Astrocyte (in vitro differentiated cells and primary cell): Measurements from ENCODE around the gene COL5A1. TPM values are rescaled to one million over a fixed set of nuclear protein-coding genes. Genes with fewer than 3 reads are reported as not detected.
A peak's percentile ranks its signal among the peaks of the same experiment; 100 is the strongest.

Experiments
- DNase-seq: peaks from one replicate; pipeline ENCODE4 v3.0.0-alpha.2; 2010; ENCODE audit warnings: low read depth
- FAIRE-seq: peaks from 2 replicates; lab custom pipeline; 2011; peaks lifted over from hg19 to GRCh38; lab: Jason Lieb, UNC
- H2AFZ ChIP-seq: 2 replicates; pipeline ENCODE4 v1.6.0; 2012; ENCODE audit warnings: low read depth, low read length, inconsistent platforms
- H3K27ac ChIP-seq: 2 replicates; pipeline ENCODE4 v1.5.1; 2011; ENCODE audit warnings: low read depth, low read length, inconsistent platforms
- H3K27me3 ChIP-seq: 2 replicates; pipeline ENCODE4 v1.6.0; 2011; ENCODE audit warnings: low read length, inconsistent platforms; ENCODE audit not compliant: insufficient read depth
- H3K36me3 ChIP-seq: 2 replicates; pipeline ENCODE4 v1.5.1; 2011; ENCODE audit warnings: low read length, inconsistent platforms; ENCODE audit not compliant: insufficient read depth
- H3K4me1 ChIP-seq: 2 replicates; pipeline ENCODE4 v1.5.1; 2011; ENCODE audit warnings: low read length, inconsistent platforms; ENCODE audit not compliant: insufficient read depth
- H3K4me2 ChIP-seq: 2 replicates; pipeline ENCODE4 v1.6.0; 2012; ENCODE audit warnings: low read length, inconsistent platforms
- H3K4me3 ChIP-seq: 2 replicates; pipeline ENCODE4 v1.5.1; 2011; ENCODE audit warnings: low read depth, mild to moderate bottlenecking, low read length, inconsistent platforms; ENCODE audit not compliant: insufficient read depth
- H3K79me2 ChIP-seq: 2 replicates; pipeline ENCODE4 v1.6.0; 2012; ENCODE audit warnings: mild to moderate bottlenecking, low read length, inconsistent platforms; ENCODE audit not compliant: insufficient read depth
- H3K9ac ChIP-seq: 2 replicates; pipeline ENCODE4 v1.6.0; 2012; ENCODE audit warnings: mild to moderate bottlenecking, low read length, inconsistent platforms
- H3K9me3 ChIP-seq: 2 replicates; pipeline ENCODE4 v1.5.1; 2012; ENCODE audit warnings: low read depth, mild to moderate bottlenecking, low read length, inconsistent platforms; ENCODE audit not compliant: insufficient read depth
- H4K20me1 ChIP-seq: 2 replicates; pipeline ENCODE4 v1.6.0; 2012; ENCODE audit warnings: low read length, inconsistent platforms; ENCODE audit not compliant: insufficient read depth
- H3K27ac Mint-ChIP-seq: one replicate; pipeline ENCODE4 v1.8.0; 2021; ENCODE audit warnings: mild to moderate bottlenecking, mixed read lengths; ENCODE audit not compliant: unreplicated experiment
- H3K27me3 Mint-ChIP-seq: one replicate; pipeline ENCODE4 v1.8.0; 2021; ENCODE audit warnings: low read depth, mixed read lengths; ENCODE audit not compliant: unreplicated experiment
- H3K36me3 Mint-ChIP-seq: one replicate; pipeline ENCODE4 v1.8.0; 2021; ENCODE audit warnings: low read depth, mixed read lengths; ENCODE audit not compliant: unreplicated experiment
- H3K4me1 Mint-ChIP-seq: one replicate; pipeline ENCODE4 v1.8.0; 2021; ENCODE audit warnings: low read depth, mixed read lengths; ENCODE audit not compliant: unreplicated experiment
- H3K4me3 Mint-ChIP-seq: one replicate; pipeline ENCODE4 v1.8.0; 2021; ENCODE audit warnings: mild to moderate bottlenecking, moderate library complexity, mixed read lengths; ENCODE audit not compliant: unreplicated experiment
- H3K9me3 Mint-ChIP-seq: one replicate; pipeline ENCODE4 v1.8.0; 2021; ENCODE audit warnings: mild to moderate bottlenecking, mixed read lengths; ENCODE audit not compliant: unreplicated experiment
- CTCF ChIP-seq: IDR thresholded peaks from 2 replicates; pipeline ENCODE4 v1.5.1; 2011; ENCODE audit warnings: low read depth, mild to moderate bottlenecking, inconsistent platforms, low read length, moderate library complexity; ENCODE audit not compliant: insufficient read depth
- EZH2 ChIP-seq: IDR thresholded peaks from 2 replicates; pipeline ENCODE4 v1.6.1; 2012; ENCODE audit warnings: mild to moderate bottlenecking, low read length, inconsistent platforms; ENCODE audit not compliant: insufficient read depth
- total RNA-seq: library from RNA; stranded (reverse); gene quantifications from 2 replicates; pipeline ENCODE4 v1.2.1, GENCODE V29; 2021

The COL5A1 gene
- total RNA-seq, 1 donor from 2014 or later, result 1,055 TPM

DNA sequence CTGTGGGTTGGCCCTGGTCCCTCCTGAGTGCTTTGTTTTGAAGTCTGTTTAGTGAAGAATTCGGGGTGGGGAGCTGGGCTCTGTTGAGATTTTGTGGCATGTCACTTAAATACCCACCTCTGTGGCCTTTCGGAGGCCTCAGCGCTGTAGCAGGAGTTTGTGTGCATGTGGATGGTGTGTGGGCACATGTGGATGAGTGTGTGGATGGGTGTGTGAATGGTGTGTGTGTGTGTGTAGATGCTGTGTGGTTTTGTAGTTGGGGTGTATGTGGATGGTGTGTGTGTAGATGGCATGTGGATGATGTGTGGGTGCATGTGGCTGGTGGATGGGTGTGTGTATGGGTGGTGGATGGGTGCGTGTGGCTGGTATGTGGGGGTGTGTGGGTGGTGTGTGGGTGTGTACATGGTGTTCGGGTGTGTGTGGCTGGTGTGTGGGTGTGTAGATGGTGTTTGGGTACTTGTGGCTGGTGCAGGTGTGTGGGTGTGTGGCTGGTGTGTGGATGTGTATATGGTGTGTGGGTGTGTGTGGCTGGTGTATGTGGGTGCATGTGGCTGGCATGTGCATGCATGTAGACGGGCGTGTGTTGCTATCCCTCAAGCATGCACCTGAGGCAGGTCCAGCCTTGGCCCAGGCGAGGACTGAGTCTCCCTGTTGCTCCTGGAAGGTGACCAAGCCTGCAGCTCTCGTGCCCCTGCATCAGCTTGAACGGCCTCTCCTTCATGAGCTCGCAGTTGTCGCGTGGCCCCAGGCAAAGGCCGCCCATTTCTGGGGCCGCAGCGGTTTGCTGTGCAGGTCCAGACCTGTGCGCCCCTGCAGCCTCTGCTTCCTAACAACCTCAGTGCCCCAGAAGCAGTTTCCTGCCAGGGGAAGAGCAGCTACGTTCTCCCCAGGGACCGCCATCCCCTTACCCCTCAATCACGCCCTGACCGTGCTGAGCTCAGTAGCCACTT lies 185.0 kb downstream of the COL5A1 start:
- H4K20me1 ChIP-seq, result peaks cover 97% of the 10 kb centered on the region
- H3K4me2 ChIP-seq, result no peak overlapping the region
- no peak overlapping the region for H3K27ac ChIP-seq
- Mint-ChIP-seq H3K27me3 (no peaks in the 10 kb centered on the region), H3K36me3 (peaks cover 26% of the 10 kb centered on the region), H3K27ac (peak overlapping the region; percentile 80), H3K4me1 (peaks cover 4% of the 10 kb centered on the region), H3K4me3 (no peak overlapping the region), H3K9me3 (no peaks in the 10 kb centered on the region)
- H2AFZ ChIP-seq, result no peak overlapping the region
- DNase-seq, result no peak
- no peaks in the 10 kb centered on the region for H3K9me3 ChIP-seq
- H3K9ac ChIP-seq, result no peak overlapping the region
- no peak for FAIRE-seq
- no peaks in the 10 kb centered on the region for H3K27me3 ChIP-seq
- H3K79me2 ChIP-seq, result peaks cover 17% of the 10 kb centered on the region
- H3K36me3 ChIP-seq, result peaks cover 68% of the 10 kb centered on the region
- no peaks in the 10 kb centered on the region for H3K4me1 ChIP-seq
- TF ChIP-seq EZH2 (no peak), CTCF (no peak)
- H3K4me3 ChIP-seq, result no peak overlapping the region

DNA sequence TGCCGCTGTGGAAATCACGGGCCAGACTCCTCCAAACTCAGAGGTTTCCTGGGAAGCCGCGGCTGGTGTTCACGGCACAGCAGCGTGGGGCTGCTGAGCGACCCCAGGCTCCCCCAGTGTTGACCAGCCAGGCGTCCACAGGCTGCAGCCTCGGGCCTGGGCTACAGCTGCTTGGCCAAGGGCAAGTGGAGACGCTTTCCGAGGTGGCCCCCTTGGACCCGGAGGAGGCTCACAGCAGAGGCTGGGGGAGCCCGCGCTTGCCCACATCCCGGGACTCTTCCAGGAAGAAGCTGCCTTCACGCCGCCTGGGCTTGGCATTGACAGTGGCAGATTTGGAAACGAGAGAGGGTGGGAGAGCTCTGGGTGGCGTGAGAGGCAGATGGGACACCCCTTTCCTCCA lies 186.0 kb downstream of the COL5A1 start:
- no peak for TF ChIP-seq CTCF
- no peak overlapping the region for H3K4me3 Mint-ChIP-seq
- no peaks in the 10 kb centered on the region for H3K27me3 ChIP-seq
- no peak overlapping the region for H3K9ac ChIP-seq
- no peak overlapping the region for H3K4me3 ChIP-seq
- no peak overlapping the region for H2AFZ ChIP-seq
- H3K27ac ChIP-seq, result no peak overlapping the region
- H3K36me3 ChIP-seq, result peaks cover 68% of the 10 kb centered on the region
- no peaks in the 10 kb centered on the region for H3K9me3 ChIP-seq
- DNase-seq (no peak), FAIRE-seq (no peak)
- peak overlapping the region; percentile 81 for H3K27ac Mint-ChIP-seq
- peaks cover 26% of the 10 kb centered on the region for H3K36me3 Mint-ChIP-seq
- peaks cover 17% of the 10 kb centered on the region for H3K79me2 ChIP-seq
- H3K4me1 Mint-ChIP-seq, result peaks cover 6% of the 10 kb centered on the region
- no peaks in the 10 kb centered on the region for H3K27me3 Mint-ChIP-seq
- H3K4me2 ChIP-seq, result no peak overlapping the region
- no peaks in the 10 kb centered on the region for H3K4me1 ChIP-seq
- H4K20me1 ChIP-seq, result peaks cover 95% of the 10 kb centered on the region
- H3K9me3 Mint-ChIP-seq, result no peaks in the 10 kb centered on the region

- Mint-ChIP-seq H3K36me3 (peaks cover 26% of the 10 kb centered on the region), H3K27me3 (no peaks in the 10 kb centered on the region), H3K4me1 (peaks cover 6% of the 10 kb centered on the region), H3K4me3 (no peak overlapping the region), H3K27ac (peak overlapping the region; percentile 34), H3K9me3 (no peaks in the 10 kb centered on the region)
- Histone ChIP-seq H3K4me2 (no peak overlapping the region), H3K27me3 (no peaks in the 10 kb centered on the region), H3K9me3 (no peaks in the 10 kb centered on the region), H3K79me2 (peaks cover 19% of the 10 kb centered on the region), H3K4me3 (no peak overlapping the region), H2AFZ (no peak overlapping the region), H3K9ac (no peak overlapping the region), H3K4me1 (no peaks in the 10 kb centered on the region), H3K36me3 (peaks cover 69% of the 10 kb centered on the region), H3K27ac (no peak overlapping the region), H4K20me1 (peaks cover 96% of the 10 kb centered on the region)
- FAIRE-seq (no peak), DNase-seq (no peak)
- TF ChIP-seq EZH2, result no peak
- TF ChIP-seq CTCF, result no peak
These were observed 186.4 kb downstream of the COL5A1 start for GRCh38 chr9:134827993-134828392.
